HUES6 (cell line): ENCODE measurements around the gene NHERF1.
A peak's percentile ranks its signal among the peaks of the same experiment; 100 is the strongest.

ENCODE experiments used
- H3K27ac ChIP-seq: 2 replicates; pipeline ENCODE4 v1.7.0; 2013; ENCODE audit warnings: low read depth, mild to moderate bottlenecking, low read length, inconsistent platforms
- H3K27me3 ChIP-seq: 2 replicates; pipeline ENCODE4 v1.6.1; 2013; ENCODE audit warnings: low read length; ENCODE audit not compliant: control insufficient read depth, insufficient read depth
- H3K36me3 ChIP-seq: 2 replicates; pipeline ENCODE4 v1.6.1; 2013; ENCODE audit warnings: low read length; ENCODE audit not compliant: control insufficient read depth, insufficient read depth
- H3K4me1 ChIP-seq: 2 replicates; pipeline ENCODE4 v1.6.1; 2013; ENCODE audit warnings: low read length; ENCODE audit not compliant: control insufficient read depth, insufficient read depth
- H3K4me3 ChIP-seq: 2 replicates; pipeline ENCODE4 v1.5.1; 2013; ENCODE audit warnings: low read depth, low read length
- H3K9ac ChIP-seq: one replicate; pipeline ENCODE4 v1.6.1; 2013; ENCODE audit warnings: mild to moderate bottlenecking, low read length
- H3K9me3 ChIP-seq: 2 replicates; pipeline ENCODE4 v1.6.1; 2013; ENCODE audit warnings: low read depth, low read length; ENCODE audit not compliant: control insufficient read depth, insufficient read depth

The NHERF1 gene

GRCh38 chr17:74748529-74749278 lies at the start of gene NHERF1:
Gene NHERF1, plus strand, starts transcription at chr17:74748628. Its CDS starts 219 bp downstream, at chr17:74748847.
- peak within 1 kb of the TSS; percentile 82 for H3K9ac ChIP-seq
- no peaks in the 10 kb centered on the region for H3K27me3 ChIP-seq
- H3K36me3 ChIP-seq, result no peaks in the 10 kb centered on the region
- H3K27ac ChIP-seq, result peak within 1 kb of the TSS; percentile 78; the same call in 1 of the 2 replicates
- H3K4me3 ChIP-seq, result peak within 1 kb of the TSS; percentile 95
- H3K9me3 ChIP-seq, result no peaks in the 10 kb centered on the region
- H3K4me1 ChIP-seq, result peaks cover 60% of the 10 kb centered on the region

DNA sequence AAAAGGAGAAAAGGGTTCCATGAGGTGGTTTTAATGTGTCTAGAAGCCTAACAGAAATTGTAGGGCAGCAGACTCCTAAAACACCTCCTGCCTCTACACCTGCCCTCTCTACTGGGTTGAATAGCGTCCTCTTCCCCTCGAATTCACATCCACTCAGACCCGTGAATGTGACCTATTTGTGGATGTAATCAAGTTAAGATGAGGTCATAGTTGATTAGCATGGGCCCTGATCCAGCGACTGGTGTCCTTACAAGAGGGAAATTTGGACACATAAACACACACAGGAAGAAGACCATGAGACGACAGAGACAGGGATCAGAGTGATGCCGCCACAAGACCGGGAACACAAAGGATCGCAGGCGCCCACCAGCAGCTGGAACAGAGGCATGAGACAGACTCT lies 49.2 kb upstream of the NHERF1 start:
- H3K27me3 ChIP-seq, result peaks cover 48% of the 10 kb centered on the region; the same call in 1 of the 2 replicates

GRCh38 chr17:74702116-74702871 lies 46.1 kb upstream of the NHERF1 start:
- Histone ChIP-seq H3K9me3 (no peaks in the 10 kb centered on the region), H3K27ac (no peak overlapping the region), H3K27me3 (peaks cover 35% of the 10 kb centered on the region; the same call in 1 of the 2 replicates), H3K9ac (no peak overlapping the region), H3K4me3 (no peak overlapping the region), H3K4me1 (no peaks in the 10 kb centered on the region), H3K36me3 (no peaks in the 10 kb centered on the region)

More for the DNA sequence above, 49.2 kb upstream of the NHERF1 start:
- no peak overlapping the region for H3K27ac ChIP-seq
- no peaks in the 10 kb centered on the region for H3K4me1 ChIP-seq
- H3K9me3 ChIP-seq, result no peaks in the 10 kb centered on the region
- no peak overlapping the region for H3K4me3 ChIP-seq
- no peak overlapping the region for H3K9ac ChIP-seq
- H3K36me3 ChIP-seq, result no peaks in the 10 kb centered on the region

DNA sequence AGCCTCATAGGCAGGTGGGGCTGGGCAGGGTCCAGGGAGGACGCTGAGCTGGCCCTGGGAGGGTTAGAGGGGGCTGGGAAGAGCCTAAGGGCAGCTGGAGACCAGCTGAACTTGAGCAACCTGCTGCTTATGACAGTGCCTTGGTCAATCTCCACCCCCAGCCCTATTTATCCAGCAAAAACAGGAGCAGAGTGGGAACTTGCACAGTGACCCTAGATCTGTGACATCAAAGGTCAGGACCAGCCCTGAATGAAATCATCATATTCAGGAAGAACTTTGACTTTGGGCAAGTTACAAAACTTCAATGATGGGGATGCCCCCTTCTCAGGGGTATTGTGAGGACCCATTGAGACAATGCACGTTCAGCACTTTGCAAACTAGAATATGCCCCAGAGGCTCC lies 45.1 kb upstream of the NHERF1 start:
- H3K27ac ChIP-seq, result no peak overlapping the region
- H3K4me3 ChIP-seq, result no peak overlapping the region
- no peaks in the 10 kb centered on the region for H3K4me1 ChIP-seq
- H3K27me3 ChIP-seq, result peaks cover 29% of the 10 kb centered on the region; the same call in 1 of the 2 replicates
- no peaks in the 10 kb centered on the region for H3K9me3 ChIP-seq
- H3K9ac ChIP-seq, result no peak overlapping the region
- H3K36me3 ChIP-seq, result no peaks in the 10 kb centered on the region

GRCh38 chr17:74704544-74704943 lies 43.9 kb upstream of the NHERF1 start:
- no peak overlapping the region for H3K4me3 ChIP-seq
- H3K4me1 ChIP-seq, result no peaks in the 10 kb centered on the region
- H3K27me3 ChIP-seq, result peaks cover 29% of the 10 kb centered on the region; the same call in 1 of the 2 replicates
- no peaks in the 10 kb centered on the region for H3K36me3 ChIP-seq
- H3K9me3 ChIP-seq, result no peaks in the 10 kb centered on the region
- H3K27ac ChIP-seq, result no peak overlapping the region
- H3K9ac ChIP-seq, result no peak overlapping the region

DNA sequence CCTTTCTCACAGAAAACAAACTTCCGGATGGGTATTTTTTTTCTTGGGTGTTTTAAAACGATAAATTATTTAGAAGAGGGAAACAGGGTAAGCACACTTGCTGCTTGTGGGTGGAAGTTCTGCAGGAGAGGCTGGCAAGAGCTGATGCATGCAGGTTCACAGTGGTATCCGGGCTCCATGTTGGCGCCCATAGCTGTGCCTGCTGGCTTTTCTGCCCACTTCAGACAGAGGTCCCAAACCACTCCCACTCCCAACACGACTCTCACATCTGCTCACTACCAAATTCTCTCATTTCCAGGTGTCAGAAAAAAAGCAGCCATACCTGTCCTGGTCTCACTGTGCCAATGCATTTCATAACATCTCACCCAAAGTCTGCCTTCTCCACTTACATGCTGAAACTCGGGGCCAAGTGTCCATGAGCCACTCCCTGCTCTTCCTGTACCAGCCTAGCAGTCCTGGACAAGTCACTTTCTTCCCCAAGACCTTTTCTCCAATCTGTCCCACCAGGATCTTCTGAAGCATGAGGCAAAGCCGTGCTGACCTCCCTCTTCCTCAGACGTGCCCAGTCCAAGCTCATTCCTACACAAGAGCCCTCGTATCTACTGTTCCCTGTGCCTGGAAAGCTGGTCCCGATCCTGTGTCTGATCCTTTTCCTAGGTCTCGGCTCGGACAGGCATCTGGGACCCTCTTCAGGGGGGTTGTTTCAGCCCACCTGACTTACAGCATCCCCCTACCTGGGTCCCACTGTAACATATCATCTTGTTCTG lies 37.2 kb upstream of the NHERF1 start:
- no peak overlapping the region for H3K9ac ChIP-seq
- H3K27ac ChIP-seq, result no peak overlapping the region
- no peak overlapping the region for H3K4me3 ChIP-seq
- no peaks in the 10 kb centered on the region for H3K4me1 ChIP-seq
- peaks cover 12% of the 10 kb centered on the region; the same call in 1 of the 2 replicates for H3K27me3 ChIP-seq
- no peaks in the 10 kb centered on the region for H3K9me3 ChIP-seq
- no peaks in the 10 kb centered on the region for H3K36me3 ChIP-seq

DNA sequence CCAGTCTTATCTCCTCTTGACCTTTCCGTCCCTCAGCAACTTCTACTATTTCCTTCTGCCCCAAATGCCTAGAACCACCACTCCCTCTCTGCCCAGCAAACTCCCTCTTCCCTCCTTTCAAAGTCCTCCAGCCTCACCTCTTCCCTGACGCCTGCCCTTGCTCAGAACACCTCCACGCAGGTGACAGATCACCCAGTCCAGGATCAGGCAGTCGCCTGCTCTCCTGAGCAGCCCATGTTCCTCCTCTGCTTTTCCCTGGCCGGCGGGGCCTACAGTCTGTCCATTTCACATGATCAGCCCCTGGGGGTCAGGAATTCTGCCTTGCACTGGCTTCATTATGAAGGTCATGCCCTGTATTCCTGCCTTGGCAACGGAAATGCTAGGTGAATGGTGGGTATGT lies 36.1 kb upstream of the NHERF1 start:
- Histone ChIP-seq H3K9me3 (no peaks in the 10 kb centered on the region), H3K4me1 (no peaks in the 10 kb centered on the region), H3K9ac (no peak overlapping the region), H3K27me3 (peaks cover 12% of the 10 kb centered on the region; the same call in 1 of the 2 replicates), H3K27ac (no peak overlapping the region), H3K36me3 (no peaks in the 10 kb centered on the region), H3K4me3 (no peak overlapping the region)

GRCh38 chr17:74712756-74713155 lies 35.7 kb upstream of the NHERF1 start, which contains the start of gene CD300LF:
Gene CD300LF, minus strand, starts transcription at chr17:74712923. Its CDS starts 57 bp downstream, at chr17:74712866.
- no peak within 1 kb of the TSS for H3K9ac ChIP-seq
- H3K4me3 ChIP-seq, result no peak within 1 kb of the TSS
- H3K4me1 ChIP-seq, result no peaks in the 10 kb centered on the region
- H3K27ac ChIP-seq, result no peak within 1 kb of the TSS
- no peaks in the 10 kb centered on the region for H3K36me3 ChIP-seq
- no peaks in the 10 kb centered on the region for H3K9me3 ChIP-seq
- H3K27me3 ChIP-seq, result peaks cover 12% of the 10 kb centered on the region; the same call in 1 of the 2 replicates

DNA sequence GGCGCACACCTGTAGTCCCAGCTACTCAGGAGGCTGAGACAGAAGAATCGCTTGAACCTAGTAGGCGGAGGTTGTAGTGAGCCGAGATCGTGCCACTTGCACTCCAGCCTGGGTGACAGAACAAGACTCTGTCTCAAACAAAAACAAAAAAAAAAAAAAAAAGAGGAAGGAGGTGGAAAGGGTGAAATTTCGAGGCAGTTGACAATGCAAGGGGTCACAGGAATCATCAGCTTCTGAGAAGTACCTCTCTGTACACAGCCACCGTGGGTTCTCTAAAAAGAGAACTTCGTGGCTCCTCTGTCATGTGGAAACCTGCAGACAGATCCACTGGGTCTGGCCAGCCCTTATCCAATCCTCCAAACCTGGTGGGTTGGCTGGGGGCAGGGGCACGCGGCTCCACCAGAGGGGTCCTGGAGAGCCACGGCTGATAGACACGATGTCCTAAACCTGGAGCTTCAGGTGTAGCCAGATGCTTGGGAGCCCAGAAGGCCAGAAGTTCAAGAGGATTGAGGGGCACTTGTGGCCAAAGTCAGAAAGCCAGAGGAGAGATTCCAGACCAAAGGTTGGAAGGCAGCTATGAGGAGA lies 35.2 kb upstream of the NHERF1 start:
- Histone ChIP-seq H3K4me1 (no peaks in the 10 kb centered on the region), H3K4me3 (no peak overlapping the region), H3K9ac (no peak overlapping the region), H3K36me3 (no peaks in the 10 kb centered on the region), H3K27me3 (peaks cover 12% of the 10 kb centered on the region; the same call in 1 of the 2 replicates), H3K27ac (no peak overlapping the region), H3K9me3 (no peaks in the 10 kb centered on the region)

GRCh38 chr17:74715144-74715543 lies 33.3 kb upstream of the NHERF1 start:
- no peaks in the 10 kb centered on the region for H3K9me3 ChIP-seq
- no peaks in the 10 kb centered on the region for H3K36me3 ChIP-seq
- H3K27me3 ChIP-seq, result peaks cover 14% of the 10 kb centered on the region; the same call in 1 of the 2 replicates
- H3K9ac ChIP-seq, result no peak overlapping the region
- H3K27ac ChIP-seq, result no peak overlapping the region
- H3K4me3 ChIP-seq, result no peak overlapping the region
- H3K4me1 ChIP-seq, result no peaks in the 10 kb centered on the region
